ENCODE measurements around the gene FKBP6. TPM values are rescaled to one million over a fixed set of nuclear protein-coding genes. Genes with fewer than 3 reads are reported as not detected.
"Not testable (repeated sequence)": the region's sequence is repeated elsewhere in the genome, so short reads cannot be mapped to it uniquely, and the experiment has no call there.

Gene FKBP6
- total RNA-seq, 4 donors from 2014 or later, result not detected

DNA sequence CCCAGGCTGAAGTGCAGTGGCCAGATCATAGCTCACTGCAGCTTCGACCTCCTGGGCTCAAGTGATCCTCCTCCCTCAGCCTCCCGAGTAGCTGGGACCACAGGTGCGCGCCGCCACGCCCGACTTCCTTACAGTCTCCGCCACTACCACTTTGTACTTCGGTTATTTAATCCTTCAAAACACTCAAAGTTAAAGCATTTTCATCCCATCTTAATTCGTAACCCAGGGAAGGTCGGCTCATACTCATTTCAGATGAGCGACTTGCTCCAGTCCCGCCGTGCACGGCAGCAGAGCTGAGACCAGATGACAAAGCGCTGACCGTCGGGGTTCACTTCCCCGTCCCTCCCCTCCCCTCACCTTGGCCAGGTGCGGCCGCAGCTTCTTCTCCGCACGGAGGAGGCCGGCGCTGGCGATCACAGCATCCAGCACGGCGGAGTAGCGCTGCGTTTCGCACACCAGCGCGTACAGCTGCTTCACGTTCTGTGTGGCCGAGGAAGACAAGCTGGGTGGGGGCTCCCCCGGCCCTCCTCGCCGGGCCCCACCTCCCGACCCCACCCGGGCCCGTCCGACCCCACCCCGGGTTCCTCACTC lies 19.8 kb upstream of the FKBP6 start:
- ATAC-seq (ENCODE audit: low FRiP score) (peak; percentile 60), DNase-seq (ENCODE audit: low spot score) (no peak)
- TF ChIP-seq, protein P1, sequence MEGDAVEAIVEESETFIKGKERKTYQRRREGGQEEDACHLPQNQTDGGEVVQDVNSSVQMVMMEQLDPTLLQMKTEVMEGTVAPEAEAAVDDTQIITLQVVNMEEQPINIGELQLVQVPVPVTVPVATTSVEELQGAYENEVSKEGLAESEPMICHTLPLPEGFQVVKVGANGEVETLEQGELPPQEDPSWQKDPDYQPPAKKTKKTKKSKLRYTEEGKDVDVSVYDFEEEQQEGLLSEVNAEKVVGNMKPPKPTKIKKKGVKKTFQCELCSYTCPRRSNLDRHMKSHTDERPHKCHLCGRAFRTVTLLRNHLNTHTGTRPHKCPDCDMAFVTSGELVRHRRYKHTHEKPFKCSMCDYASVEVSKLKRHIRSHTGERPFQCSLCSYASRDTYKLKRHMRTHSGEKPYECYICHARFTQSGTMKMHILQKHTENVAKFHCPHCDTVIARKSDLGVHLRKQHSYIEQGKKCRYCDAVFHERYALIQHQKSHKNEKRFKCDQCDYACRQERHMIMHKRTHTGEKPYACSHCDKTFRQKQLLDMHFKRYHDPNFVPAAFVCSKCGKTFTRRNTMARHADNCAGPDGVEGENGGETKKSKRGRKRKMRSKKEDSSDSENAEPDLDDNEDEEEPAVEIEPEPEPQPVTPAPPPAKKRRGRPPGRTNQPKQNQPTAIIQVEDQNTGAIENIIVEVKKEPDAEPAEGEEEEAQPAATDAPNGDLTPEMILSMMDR (IDR thresholded peaks at IDR 0.05), result no peak

DNA sequence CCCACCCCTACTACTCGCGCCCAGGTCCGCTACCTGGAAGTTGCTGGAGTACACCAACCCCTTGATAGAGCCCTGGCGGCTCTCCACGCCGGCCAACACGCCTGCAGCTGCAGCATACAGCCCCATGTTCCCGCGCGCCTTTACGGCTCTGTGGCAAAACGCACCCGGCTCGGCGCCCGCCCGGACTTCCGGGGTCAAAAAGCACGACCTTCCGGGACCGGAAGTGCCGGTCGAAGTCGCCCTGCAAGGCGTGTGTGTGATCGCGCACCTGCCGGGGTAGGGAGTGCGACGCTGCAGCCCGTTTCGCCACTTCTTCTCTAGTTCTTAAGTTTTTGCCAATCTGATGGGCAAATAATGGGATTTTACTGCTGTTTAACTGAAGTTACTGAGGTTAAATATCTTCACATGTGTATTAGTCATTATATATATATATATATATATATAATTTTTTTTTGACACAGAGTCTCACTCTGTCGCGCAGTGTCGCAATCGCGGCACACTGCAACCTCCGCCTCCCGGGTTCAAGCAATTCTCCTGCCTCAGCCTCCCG lies 19.2 kb upstream of the FKBP6 start, which contains the start of gene NSUN5:
NSUN5 (minus strand) TSS at position 162 of the 550 bp plus-strand sequence; CDS start at position 126, 36 bp downstream.
- ATAC-seq (ENCODE audit: low FRiP score) (peak; percentile 78), DNase-seq (ENCODE audit: low spot score) (peak; percentile 55)
- TF ChIP-seq, protein P1 (IDR thresholded peaks at IDR 0.05), result no peak

DNA sequence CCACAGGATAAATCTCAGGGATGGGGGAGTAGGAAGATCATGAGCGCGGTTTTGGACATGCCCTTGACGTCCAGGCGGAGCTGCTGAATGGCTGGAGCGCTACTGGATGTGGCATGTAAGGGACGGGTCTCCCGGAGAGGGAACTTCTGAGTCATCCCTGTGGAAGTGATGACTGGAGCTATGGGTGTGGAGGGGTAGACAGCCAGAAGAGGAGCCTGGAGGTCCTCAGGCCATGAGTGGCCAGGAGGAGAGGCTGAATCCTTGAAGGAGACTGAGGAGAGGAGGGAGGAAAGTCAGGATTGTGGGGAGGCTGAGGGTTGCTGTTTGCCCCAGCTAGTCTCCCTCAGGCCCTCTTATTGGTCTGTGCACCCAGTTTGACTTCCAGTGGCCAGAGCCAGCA lies 16.5 kb upstream of the FKBP6 start:
- not testable (repeated sequence) for DNase-seq (ENCODE audit: low spot score); ATAC-seq (ENCODE audit: low FRiP score)

DNA sequence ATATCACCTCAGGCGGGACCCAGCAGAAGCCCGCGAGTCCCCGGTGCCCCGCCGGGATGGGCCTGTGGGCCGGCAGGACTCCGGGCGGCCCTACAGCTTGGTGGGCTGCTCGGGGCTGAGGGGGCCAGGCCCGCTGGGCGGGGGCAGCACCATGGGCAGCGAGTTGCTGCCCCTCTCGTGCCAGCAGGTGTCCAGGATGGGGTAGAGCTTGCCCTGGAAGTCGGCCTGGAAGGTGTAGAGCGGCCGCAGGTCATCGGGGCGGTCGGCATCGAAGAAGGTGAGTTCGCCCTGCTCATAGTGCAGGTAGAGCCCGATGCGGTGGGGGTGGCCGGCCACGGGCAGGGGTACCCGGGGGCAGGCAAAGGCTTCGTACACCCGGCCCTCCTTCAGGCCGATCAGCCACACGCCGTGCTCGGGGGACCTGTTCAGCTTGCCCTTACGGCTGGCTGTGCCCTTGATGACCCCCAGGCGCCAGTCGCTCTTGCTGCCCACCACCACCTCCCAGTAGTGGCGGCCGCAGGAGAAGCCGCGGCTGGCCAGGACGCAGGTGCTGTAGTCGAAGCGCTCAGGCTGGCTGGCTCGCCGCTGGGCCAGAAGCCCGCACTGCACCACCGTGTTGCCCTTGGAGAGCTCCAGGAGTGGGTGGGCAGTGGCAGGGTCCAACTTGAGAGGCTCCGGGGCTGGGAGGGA lies 15.0 kb upstream of the FKBP6 start:
- DNase-seq (ENCODE audit: low spot score) (no peak), ATAC-seq (ENCODE audit: low FRiP score) (no peak)
- TF ChIP-seq, protein P1 (IDR thresholded peaks at IDR 0.05), result no peak

DNA sequence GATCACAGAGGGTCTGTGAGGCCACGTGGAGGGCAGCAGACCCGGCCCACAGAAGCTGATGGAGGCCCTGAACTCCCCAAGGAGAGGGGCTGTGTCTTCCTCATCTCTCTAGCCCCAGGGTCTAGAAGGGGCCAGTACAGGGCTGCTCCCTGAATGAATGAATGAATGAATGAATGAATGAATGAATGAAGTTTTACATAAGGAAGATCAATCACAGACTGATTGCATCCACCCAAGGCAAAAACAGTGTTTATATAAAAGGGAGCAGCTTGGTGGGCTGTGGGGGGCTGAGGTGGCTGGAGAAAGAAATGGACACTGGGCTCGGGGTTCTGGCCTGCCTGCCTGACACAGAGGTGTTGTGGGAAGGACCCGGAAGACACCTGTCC lies 14.4 kb upstream of the FKBP6 start:
- TF ChIP-seq, protein P1 (IDR thresholded peaks at IDR 0.05), result no peak
- no peak for ATAC-seq (ENCODE audit: low FRiP score)

DNA sequence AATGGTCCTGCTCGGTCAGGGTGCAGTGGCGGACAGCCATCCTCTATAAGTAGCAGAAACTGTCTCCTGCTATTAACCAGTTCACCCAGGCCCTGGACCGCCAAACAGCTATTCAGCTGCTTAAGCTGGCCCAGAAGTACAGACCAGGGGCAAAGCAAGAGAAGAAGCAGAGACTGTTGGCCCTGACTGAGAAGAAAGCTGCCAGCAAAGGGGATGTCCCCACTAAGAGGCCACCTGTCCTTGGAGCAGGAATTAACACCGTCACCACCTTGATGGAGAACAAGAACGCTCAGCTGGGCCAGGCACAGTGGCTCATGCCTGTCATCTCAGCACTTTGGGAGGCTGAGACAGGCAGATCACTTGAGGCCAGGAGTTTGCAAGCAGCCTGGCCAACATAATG lies 13.7 kb upstream of the FKBP6 start:
- TF ChIP-seq, protein P1 (IDR thresholded peaks at IDR 0.05), result no peak
- DNase-seq (ENCODE audit: low spot score) (no peak), ATAC-seq (ENCODE audit: low FRiP score) (no peak)

More for the DNA sequence above, 14.4 kb upstream of the FKBP6 start:
- DNase-seq (ENCODE audit: low spot score), result no peak

DNA sequence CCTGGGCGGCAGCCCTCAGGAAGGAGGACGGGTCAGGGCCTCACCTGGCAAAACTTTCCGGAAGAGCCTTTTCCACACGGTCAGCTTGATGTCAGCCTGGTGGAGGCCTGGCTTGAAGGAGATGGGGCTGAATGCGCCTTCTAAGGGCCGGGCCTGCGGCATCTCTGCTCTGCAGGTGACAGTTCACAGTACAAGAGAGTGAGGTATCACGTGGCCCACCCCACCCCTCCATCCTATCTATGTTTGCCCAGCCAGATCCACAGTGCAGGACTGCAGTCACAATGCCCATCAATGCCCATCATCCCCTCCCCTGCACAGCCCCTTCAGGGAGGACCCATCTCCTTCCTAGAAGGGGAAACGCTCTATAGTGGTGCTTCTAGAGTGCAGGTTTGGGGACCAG lies 11.4 kb upstream of the FKBP6 start:
- DNase-seq (ENCODE audit: low spot score) (no peak), ATAC-seq (ENCODE audit: low FRiP score) (no peak)
- TF ChIP-seq, protein P1 (IDR thresholded peaks at IDR 0.05), result no peak

DNA sequence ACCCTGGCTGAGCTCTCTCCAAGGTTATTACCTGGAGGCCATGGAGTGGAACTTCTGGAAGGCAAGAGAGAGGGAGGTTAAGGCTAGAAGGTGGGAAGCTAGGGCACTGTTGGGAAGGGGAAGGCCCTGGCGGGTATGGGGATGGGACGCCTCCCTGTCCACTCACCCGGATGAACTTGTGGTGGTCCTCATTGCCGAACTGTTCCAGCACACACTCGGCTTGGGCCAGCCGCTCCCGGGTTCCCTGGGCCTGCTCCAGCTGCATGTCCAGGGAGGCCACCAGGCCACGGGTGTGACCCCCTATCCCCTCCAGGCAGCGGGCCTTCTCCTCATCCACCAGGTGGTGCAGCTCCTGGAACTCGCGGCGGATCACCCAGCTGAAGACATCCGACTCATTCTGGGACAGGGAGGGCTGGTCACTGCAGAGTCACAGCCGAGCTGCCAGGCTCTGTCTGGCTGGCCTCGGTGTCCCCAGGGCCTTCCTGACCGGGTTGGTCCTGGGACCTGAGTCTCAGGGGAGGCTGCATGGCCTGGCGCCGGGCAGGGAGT lies 9.2 kb upstream of the FKBP6 start:
- not testable (repeated sequence) for ATAC-seq (ENCODE audit: low FRiP score); DNase-seq (ENCODE audit: low spot score)

DNA sequence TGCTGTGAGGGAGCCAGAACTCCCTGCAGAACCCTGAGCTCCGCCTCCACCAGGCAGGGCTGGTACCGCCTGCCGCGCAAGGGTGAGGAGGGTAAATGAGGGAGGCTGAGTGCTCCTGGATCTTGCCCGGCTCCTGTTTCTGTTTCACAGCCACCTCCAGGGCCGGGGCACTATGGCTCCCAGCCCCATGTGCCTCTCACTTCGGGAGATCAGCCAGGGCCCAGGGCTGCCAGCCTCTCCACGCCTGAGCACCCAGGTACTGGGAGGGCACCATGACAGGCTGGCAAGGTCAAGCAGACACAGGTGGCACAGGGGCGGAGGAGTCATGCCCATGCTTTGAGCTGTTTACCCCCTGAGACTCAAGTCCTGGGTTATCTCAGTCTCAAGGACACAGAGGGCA lies 8.4 kb upstream of the FKBP6 start:
- not testable (repeated sequence) for ATAC-seq (ENCODE audit: low FRiP score); DNase-seq (ENCODE audit: low spot score)

DNA sequence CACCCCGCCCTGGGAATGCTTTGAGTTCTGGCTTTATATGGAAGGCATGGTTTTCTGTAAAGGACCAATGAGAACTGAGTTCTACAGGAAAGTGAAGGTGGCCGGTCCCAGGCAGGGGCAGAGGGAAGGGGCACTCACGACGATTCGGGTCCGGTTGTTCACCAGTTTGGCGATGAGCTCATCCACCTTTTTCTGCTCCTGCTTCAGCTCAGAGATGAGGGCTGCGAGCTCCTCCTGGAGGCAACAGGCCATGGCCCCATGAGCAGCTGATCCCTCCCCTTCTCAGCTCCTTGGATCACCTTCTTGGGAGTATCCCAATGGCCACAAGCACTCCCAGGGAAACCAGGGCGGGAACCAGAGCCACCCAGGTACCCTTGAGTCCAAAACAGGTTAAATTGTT lies 8.0 kb upstream of the FKBP6 start:
- DNase-seq (ENCODE audit: low spot score); ATAC-seq (ENCODE audit: low FRiP score): not testable (repeated sequence)

DNA sequence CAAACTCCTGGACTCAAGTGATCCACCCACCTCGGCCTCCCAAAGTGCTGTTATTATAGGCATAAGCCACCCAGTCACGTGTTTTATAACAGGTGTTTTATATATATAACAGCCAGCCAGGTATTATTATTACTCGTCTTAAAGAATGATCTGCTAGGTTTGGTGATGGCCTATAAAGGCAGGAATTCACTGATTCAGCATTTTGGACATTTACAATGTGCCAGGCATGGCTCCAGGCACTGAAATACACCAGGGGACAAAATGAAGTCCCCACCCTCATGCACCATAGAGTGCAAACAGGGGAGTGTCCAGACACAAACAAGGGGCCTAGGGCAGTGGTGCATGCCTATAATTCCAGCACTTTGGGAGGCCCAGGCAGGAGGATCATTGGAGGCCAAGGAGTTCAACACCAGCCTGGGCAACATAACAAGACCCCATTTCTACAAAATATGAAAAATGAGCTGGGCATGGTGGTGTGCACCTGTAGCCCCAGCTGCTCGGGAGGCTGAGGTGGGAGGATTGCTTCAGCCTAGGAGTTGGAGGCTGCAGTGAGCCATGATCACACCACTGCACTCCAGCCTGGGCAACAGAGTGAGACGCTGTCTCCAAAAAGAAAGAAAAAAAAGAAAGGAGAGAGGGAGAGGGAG lies 4.4 kb upstream of the FKBP6 start:
- not testable (repeated sequence) for DNase-seq (ENCODE audit: low spot score); ATAC-seq (ENCODE audit: low FRiP score)

All from omental fat pad (tissue), 4 donors.